Glutamatergic neuron (in vitro differentiated cells): ENCODE measurements around the gene RAB11FIP2. TPM values are rescaled to one million over a fixed set of nuclear protein-coding genes. Genes with fewer than 3 reads are reported as not detected.

Source experiments
- DNase-seq: peaks from one replicate; pipeline ENCODE4 v3.0.0; 2022
- H3K27ac Mint-ChIP-seq: one replicate; pipeline ENCODE4 v1.8.0; 2020; ENCODE audit warnings: mild to moderate bottlenecking, mixed read lengths, inconsistent platforms; ENCODE audit not compliant: unreplicated experiment
- H3K27me3 Mint-ChIP-seq: one replicate; pipeline ENCODE4 v1.8.0; 2020; ENCODE audit warnings: mild to moderate bottlenecking, moderate library complexity, mixed read lengths, inconsistent platforms; ENCODE audit not compliant: unreplicated experiment
- H3K36me3 Mint-ChIP-seq: one replicate; pipeline ENCODE4 v1.8.0; 2020; ENCODE audit warnings: mild to moderate bottlenecking, mixed read lengths, inconsistent platforms; ENCODE audit not compliant: unreplicated experiment
- H3K4me1 Mint-ChIP-seq: one replicate; pipeline ENCODE4 v1.8.0; 2020; ENCODE audit warnings: mild to moderate bottlenecking, low read depth, mixed read lengths, inconsistent platforms; ENCODE audit not compliant: unreplicated experiment
- H3K4me3 Mint-ChIP-seq: one replicate; pipeline ENCODE4 v1.8.0; 2020; ENCODE audit warnings: mild to moderate bottlenecking, mixed read lengths, inconsistent platforms; ENCODE audit not compliant: unreplicated experiment
- H3K9me3 Mint-ChIP-seq: one replicate; pipeline ENCODE4 v1.8.0; 2020; ENCODE audit warnings: mild to moderate bottlenecking, moderate library complexity, mixed read lengths, inconsistent platforms; ENCODE audit not compliant: unreplicated experiment
- total RNA-seq: library from RNA; stranded (reverse); fragmentation: NEBNext Ultra II Directional; extraction: Animal tissue kit (Norgen Biotek cat#: 25700); gene quantifications from one replicate; pipeline ENCODE4 v1.2.1, GENCODE V29; 2021; ENCODE audit not compliant: unreplicated experiment
- TF ChIP-seq, protein P1 (sequence below): fragments of 200-600 bp; sonication (generic); IDR thresholded peaks from one replicate; pipeline ENCODE4 v1.5.0; 2021; ENCODE audit not compliant: partially characterized antibody, unreplicated experiment

Gene RAB11FIP2
- total RNA-seq, 1 donor from 2014 or later: 21.8 TPM

DNA sequence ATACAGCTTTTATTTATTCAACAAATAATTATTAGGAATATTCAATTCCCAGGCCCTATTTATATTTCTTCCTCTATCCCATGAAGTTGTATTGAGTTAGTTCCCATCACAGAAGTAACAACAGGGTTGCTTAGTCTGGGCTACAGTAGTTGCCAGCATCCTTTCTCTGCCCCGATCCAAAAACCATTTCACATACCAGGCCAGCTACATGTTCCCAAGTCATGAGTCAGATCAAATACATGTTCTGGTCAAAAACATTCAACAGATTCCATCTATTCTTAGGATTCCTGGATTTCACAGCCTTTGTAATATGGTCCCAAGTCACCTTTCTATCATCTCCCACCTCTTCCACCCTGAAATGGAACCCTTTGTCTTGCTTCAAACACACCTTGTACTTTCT, 91.6 kb downstream of the RAB11FIP2 start:
- DNase-seq: no peak
- Mint-ChIP-seq H3K4me3 (no peak overlapping the region), H3K36me3 (no peaks in the 10 kb centered on the region), H3K9me3 (no peaks in the 10 kb centered on the region), H3K27ac (no peak overlapping the region), H3K4me1 (no peaks in the 10 kb centered on the region), H3K27me3 (peaks cover 2% of the 10 kb centered on the region)
- TF ChIP-seq, protein P1, sequence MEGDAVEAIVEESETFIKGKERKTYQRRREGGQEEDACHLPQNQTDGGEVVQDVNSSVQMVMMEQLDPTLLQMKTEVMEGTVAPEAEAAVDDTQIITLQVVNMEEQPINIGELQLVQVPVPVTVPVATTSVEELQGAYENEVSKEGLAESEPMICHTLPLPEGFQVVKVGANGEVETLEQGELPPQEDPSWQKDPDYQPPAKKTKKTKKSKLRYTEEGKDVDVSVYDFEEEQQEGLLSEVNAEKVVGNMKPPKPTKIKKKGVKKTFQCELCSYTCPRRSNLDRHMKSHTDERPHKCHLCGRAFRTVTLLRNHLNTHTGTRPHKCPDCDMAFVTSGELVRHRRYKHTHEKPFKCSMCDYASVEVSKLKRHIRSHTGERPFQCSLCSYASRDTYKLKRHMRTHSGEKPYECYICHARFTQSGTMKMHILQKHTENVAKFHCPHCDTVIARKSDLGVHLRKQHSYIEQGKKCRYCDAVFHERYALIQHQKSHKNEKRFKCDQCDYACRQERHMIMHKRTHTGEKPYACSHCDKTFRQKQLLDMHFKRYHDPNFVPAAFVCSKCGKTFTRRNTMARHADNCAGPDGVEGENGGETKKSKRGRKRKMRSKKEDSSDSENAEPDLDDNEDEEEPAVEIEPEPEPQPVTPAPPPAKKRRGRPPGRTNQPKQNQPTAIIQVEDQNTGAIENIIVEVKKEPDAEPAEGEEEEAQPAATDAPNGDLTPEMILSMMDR: no peak
